HG02870 (cell line): ENCODE data around the gene RNF145.
A peak's percentile ranks its signal among the peaks of the same experiment; 100 is the strongest.

ENCODE experiments used
- ATAC-seq: cut with Tn5 transposase; IDR thresholded peaks from one replicate; pipeline ENCODE4 v1.9.1; 2021; ENCODE audit warnings: mild to moderate bottlenecking, moderate library complexity; ENCODE audit not compliant: unreplicated experiment

The RNF145 gene

GRCh38 chr5:159195775-159196174 lies 13.6 kb downstream of the RNF145 start:
- no peak for ATAC-seq

GRCh38 chr5:159190170-159190569 lies 19.2 kb downstream of the RNF145 start:
- ATAC-seq, result no peak

- no peak for ATAC-seq
Measured at GRCh38 chr5:159189310-159189709, 20.0 kb downstream of the RNF145 start.

GRCh38 chr5:159187719-159188118 lies 21.6 kb downstream of the RNF145 start:
- ATAC-seq, result no peak

DNA sequence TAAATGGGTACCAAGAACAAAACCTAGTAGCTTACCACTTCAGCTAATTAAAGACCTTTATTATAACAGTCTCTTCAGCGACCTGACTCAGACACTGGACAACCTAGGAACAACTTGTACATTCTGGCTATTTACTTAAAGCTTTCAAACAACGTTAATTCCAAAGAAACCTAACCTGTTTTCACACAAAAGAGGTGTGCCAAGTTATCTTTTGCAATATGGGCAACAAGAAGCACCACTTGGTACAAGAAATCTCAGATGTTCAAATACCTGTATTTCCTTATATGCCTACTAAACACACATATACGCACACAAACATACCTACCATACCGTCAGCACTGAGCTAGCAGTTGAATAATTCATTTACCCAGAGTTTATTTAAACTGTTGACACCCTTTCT lies 23.0 kb downstream of the RNF145 start:
- no peak for ATAC-seq

GRCh38 chr5:159185773-159186172 lies 23.6 kb downstream of the RNF145 start:
- no peak for ATAC-seq

DNA sequence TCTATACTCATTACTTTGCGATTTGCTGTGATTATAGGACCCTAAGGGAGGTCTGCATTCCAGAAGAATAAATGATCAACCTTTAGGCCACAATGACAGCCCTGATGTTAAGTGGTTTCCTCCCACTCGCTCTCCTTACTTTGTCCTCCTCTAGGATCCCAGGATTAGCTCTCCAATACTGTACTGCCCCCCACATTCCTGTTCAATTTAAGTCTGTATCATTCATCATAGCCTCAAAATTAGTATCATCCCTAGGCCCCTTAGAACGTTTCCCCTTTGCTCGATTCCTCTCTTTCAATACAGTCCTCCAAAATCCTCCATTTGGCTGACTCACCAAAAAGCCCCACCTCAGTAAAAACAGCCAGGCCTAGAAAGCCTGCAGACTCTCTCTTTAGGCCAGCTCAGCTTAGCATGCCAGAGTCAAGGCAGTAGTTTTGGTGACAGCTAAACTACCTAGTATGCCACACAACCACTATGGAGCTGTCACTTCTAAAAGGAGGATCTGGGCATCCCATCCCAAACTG lies 24.4 kb downstream of the RNF145 start:
- no peak for ATAC-seq

- no peak for ATAC-seq
Measured at GRCh38 chr5:159184236-159184635, 25.1 kb downstream of the RNF145 start.

DNA sequence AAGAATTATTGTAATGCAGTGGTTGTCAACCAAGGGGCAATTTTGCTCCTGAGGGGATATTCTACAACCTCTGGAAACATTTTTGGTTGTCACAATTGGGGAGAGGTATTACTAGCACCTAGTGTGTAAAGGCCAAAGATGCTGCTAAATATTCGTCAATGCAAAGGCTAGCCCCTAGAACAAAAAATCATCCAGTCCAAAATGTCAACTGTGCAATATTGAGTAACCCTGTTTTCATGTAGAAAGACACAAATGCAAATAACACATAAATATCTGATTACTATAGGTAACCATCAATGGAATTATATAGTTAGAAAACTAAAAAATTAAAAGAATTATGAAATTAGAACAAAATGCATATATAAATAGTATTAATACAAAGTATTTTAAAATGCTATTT lies 26.1 kb downstream of the RNF145 start:
- ATAC-seq, result no peak

- ATAC-seq, result no peak
Measured at GRCh38 chr5:159182691-159183090, 26.7 kb downstream of the RNF145 start.

DNA sequence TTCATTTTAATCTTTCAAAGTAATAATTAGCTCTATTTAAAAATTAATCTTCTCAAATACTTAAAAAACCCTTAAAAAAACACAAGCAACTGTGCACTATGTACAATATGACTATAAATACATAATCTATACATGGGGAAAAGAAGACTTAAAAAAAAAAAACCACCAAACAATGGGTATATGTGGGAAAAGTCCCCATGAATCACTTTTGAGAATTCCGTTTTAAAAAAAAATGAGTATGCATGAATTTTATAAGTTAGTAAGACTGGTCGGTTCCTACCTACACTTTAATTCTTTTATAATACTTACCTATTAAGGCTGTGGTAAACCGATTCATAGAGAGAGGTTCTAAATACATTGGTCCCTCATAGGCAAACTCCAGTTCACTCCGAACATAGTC lies 27.7 kb downstream of the RNF145 start:
- no peak for ATAC-seq

DNA sequence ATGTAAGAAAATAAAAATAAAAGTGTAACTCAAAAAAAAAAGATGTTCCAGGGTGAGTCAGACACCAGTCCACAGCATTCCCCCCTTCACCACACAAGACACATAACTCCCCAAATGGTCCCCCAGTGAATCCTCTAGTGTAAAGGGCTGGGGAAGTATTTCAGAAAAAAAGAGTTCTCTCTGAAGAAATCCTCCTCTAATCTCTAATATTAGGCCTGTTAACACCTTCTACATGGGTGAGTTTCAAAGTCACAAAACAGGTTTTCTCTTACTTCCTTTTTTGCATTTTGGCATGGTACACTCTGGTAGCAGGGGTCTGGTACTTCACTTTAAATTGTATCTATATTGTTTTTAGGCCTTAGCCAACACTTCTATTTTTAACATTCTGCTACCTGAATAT lies 28.2 kb downstream of the RNF145 start:
- peak; percentile 46 for ATAC-seq

GRCh38 chr5:159179529-159180305 lies 29.6 kb downstream of the RNF145 start:
- ATAC-seq, result no peak

DNA sequence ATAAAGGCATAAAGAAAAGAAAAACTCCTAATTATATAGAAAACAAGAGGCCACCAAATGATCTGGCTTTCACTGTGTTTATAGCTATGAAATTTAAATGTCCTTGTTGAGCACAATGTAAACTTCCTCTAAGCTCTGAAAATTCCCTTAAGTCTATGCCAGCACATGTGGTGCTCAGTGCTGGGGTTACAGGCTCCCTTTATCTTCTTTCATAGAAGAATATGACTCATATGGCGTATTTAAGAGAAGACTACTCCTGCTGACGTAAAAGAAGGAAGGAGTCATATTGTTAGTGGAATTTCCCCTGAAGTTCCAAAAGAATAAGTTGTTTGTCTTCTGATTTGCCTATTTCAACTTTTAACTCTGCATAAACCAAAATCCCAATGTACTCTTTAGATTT lies 30.4 kb downstream of the RNF145 start:
- peak; percentile 86 for ATAC-seq

DNA sequence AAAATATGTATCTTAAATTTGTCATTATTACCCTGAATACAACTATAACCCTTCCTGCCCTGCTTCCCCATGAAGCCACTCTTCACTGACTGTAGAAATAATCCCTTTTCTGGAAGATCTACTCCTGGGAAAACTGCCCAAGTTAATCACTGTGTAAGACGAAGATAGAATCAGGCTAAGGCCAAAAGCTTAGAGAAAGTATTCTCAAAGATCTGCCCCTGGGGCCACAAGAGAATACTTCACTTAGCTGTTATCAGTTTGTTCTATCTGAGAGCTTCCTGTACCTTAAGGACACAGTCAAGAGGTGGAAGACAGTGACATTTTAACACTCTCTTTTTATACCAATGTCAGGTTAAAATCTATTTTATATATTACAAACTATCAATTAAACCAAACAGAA lies 33.8 kb downstream of the RNF145 start:
- ATAC-seq, result no peak

DNA sequence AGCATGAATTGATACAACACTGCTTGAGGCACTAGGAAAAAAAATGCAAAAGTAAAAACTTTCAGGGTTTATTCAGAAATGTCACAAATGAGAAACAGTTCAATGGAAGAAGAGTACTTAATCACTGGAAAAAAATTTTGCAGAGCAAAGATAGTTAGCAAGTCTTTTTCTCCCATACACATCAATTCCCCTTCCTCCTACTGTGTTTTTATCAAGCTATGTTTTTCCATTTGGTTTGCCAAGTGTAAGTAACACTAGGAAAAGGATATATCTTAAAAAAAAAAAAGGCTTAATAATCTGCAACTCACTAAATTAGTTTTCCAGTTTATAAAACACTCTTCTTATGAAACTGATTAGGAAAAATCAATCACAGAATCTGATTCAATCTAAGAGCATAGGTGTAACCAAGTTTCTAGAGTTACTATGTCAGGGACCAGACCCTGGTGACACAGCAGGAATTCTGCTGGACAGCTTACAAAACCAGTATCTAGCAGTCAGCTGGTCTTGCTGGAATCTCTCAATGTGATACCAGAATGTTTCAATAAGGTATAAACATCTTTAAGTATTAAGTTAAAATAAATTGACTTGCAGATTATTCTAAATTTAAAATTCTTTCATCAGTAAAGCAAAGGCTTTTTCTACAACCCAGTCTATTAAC lies 34.7 kb downstream of the RNF145 start:
- no peak for ATAC-seq

GRCh38 chr5:159171274-159171673 lies 38.1 kb downstream of the RNF145 start:
- ATAC-seq, result no peak

DNA sequence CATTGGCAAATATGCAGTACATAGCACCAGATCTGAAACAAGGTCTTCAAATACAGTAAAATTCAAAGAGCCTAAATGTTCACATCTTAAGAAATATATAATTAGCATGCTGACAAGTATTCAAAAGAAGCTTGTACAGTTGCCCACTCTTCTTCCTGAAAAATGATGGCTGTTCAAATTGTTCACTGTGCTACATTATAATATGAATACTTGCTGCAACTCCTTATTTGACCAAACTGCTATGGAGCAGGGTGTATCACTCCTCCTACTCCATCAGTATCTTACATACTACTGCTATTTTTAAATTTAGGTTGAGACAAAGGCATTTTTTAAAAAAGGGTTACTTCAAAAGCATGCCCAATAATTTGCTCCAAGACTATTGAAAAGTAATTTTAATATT lies 39.3 kb downstream of the RNF145 start:
- ATAC-seq, result no peak

DNA sequence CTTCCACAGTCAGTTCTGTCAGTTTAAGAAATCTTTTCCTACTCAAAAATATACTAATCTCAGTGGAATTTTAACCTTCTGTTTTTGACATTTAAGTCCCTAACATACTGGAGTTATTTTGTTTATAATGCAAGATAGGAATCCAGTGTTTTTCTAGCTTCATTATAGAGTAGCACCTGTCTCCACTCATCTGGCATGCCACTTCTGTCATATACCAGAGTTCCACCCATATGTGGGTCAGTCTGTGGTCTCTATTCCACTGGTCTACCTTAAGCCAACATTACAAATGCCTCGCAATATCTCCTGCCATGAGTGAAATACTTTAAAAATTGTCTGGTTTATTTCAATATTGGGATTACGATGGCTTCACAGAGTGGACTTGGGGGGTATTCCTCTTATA lies 42.9 kb downstream of the RNF145 start:
- ATAC-seq, result no peak

DNA sequence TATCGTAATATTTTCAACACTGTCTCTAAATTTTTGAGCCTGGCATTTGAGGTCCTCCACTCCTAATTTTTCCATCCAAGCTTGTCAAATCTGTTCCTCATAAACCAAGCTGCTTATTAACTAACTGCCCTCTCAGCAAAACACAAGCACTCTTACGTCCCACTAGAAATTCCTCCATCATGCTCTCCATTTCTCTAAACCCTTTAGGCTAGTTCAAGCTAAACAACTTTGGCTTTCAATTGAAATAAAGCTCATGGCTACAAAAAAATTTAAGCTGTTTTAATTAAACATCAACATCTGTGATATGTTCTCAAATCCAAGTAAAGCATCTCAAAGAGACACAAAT lies 45.7 kb downstream of the RNF145 start:
- ATAC-seq, result no peak

- peak; percentile 76 for ATAC-seq
Measured at GRCh38 chr5:159163027-159163700, 46.2 kb downstream of the RNF145 start.
